Endothelial cell of hepatic sinusoid (primary cell): ENCODE data around the gene MACF1.

Experiments
- in situ Hi-C: cut with HindIII; loops from 2 replicates; pipeline ENCODE4 v1.10.0; 2017; ENCODE audit warnings: low sequenced_read_pairs

MACF1 gene

DNA sequence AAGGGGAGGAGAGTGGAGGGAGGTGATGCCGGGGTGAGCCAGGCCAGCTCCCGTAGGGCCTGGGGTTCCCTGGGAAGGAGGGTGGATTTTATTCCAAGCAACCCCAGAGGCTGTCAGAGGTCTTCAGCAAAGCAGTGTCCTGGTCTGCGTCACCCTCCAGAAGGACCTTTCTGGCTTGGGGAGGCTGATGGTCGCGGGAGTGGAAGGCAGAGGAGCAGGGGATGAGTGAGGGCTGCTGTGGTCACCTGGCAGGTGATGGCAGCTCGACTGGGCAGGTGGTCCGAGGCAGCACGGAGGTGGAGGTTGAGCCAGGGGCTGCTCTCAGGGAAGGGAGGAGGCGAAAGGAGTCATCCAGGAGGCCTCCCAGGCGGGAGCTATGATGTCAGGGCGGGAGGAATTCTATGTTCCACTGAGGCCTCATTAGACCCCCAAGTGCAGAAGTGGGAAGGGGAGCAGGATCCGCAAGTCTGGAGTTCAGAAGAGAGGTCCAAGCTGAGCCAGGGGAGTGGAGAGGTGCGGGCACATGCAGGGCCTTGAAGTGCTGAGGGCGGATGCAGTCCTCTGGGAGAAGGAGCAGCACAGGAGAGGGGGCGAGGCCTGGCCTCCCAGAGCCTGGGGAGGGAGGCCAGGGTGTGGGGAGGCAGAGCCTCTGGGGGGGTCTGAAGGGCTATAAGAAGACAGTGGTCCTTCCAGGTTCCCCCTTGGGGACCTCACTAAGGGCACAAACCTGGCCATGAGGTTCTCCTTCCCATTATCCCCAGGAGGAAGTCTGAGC, 320.3 kb downstream of the MACF1 start:
- in situ Hi-C loops, result loop anchor here (25.0 kb wide), 1 partner anchor 437 kb away; no protein-coding TSS in a partner anchor

- in situ Hi-C loops, result loop anchor here (25.0 kb wide), 1 partner anchor 438 kb away; no protein-coding TSS in a partner anchor
These were observed 321.1 kb downstream of the MACF1 start for GRCh38 chr1:39525366-39526165.

GRCh38 chr1:39526466-39527189, 322.1 kb downstream of the MACF1 start:
- in situ Hi-C loops, result loop anchor here (25.0 kb wide), 1 partner anchor 439 kb away; no protein-coding TSS in a partner anchor

- in situ Hi-C loops, result loop anchor here (25.0 kb wide), 1 partner anchor 440 kb away; no protein-coding TSS in a partner anchor
These were observed 322.7 kb downstream of the MACF1 start for GRCh38 chr1:39527190-39527579.

GRCh38 chr1:39528082-39528481, 323.6 kb downstream of the MACF1 start:
- in situ Hi-C loops, result loop anchor here (25.0 kb wide), 1 partner anchor 441 kb away; no protein-coding TSS in a partner anchor

- in situ Hi-C loops, result loop anchor here (25.0 kb wide), 1 partner anchor 443 kb away; no protein-coding TSS in a partner anchor
These were observed 325.5 kb downstream of the MACF1 start for GRCh38 chr1:39529901-39530535.

DNA sequence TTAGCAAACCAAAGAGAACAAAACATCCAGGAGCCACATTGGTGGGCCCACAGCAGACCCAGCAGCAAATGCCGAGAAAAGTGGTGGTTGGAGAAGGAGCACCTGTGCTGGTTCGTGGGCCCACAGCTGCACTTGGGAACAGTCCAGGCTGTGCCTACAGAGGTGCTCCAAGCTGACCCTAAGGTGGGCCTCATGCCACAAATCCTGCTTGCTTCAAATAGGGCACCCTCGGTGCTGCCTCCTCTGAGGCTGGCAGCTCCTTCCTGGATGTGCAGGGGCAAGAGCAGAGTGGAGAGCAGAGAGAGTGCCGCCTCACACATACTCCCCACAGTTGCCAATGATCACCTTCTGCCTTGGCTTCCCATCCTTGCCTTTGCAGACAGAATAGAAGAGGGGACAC, 327.0 kb downstream of the MACF1 start:
- in situ Hi-C loops, result loop anchor here (25.0 kb wide), 1 partner anchor 444 kb away; no protein-coding TSS in a partner anchor

DNA sequence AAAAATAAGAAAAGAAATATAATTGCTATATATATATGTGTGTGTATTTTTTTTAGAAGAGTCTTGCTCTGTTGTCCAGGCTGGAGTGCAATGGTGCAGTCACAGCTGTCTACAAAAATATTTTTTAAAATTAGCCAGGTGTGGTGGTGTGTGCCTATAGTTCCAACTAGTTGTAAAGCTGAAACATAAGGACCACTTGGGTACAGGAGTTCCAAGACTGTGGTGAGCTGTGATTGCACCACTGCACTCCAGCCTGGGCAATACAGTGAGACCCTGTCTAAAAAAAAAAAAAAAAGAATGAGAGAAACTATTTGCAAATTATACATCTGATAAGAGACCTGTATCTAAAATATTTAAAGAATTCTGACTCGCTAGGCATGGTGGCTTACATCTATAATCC, 328.9 kb downstream of the MACF1 start:
- in situ Hi-C loops, result loop anchor here (25.0 kb wide), 1 partner anchor 446 kb away; no protein-coding TSS in a partner anchor
